Caki2 (cell line): ENCODE data around the gene IQGAP2. TPM values are rescaled to one million over a fixed set of nuclear protein-coding genes. Genes with fewer than 3 reads are reported as not detected.

Source experiments
- DNase-seq: peaks from one replicate; pipeline ENCODE4 v3.0.0-alpha.2; 2015; ENCODE audit warnings: low read depth
- in situ Hi-C: cut with HindIII; loops from 2 replicates; pipeline ENCODE4 v1.10.0; 2016; ENCODE audit warnings: low sequenced_read_pairs, low pct_unique_long_range_greater_than_20kb, mixed read lengths
- total RNA-seq: library from RNA; depleted of rRNA; stranded (reverse); fragments of >200 nt; shearing (Covaris generic); gene quantifications from 2 replicates; pipeline ENCODE4 v1.2.3, GENCODE V29; 2014; ENCODE audit warnings: low replicate concordance

The IQGAP2 gene
- total RNA-seq, 1 experiment from 2014 or later: 0.20 TPM

DNA sequence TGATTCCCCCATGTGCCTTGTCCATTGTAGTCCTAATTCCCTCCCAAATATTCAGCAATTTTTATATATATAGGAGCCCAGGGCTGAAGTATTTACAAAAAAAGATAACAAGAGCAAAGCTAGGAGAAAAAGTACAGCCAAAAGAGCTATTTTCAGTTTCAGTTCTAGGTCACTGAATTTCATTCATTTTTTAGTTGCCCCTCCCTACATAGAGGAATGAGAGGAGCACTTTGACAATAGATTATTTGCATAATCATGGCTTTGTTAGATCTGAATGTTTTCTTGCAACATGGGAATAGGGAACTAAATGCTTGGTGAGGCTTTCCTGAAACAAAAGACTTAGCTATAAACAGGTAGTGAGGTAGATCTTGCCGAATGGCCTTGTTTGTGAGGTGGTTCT, 235.4 kb downstream of the IQGAP2 start:
- in situ Hi-C loops: no loop called here
- no peak for DNase-seq

DNA sequence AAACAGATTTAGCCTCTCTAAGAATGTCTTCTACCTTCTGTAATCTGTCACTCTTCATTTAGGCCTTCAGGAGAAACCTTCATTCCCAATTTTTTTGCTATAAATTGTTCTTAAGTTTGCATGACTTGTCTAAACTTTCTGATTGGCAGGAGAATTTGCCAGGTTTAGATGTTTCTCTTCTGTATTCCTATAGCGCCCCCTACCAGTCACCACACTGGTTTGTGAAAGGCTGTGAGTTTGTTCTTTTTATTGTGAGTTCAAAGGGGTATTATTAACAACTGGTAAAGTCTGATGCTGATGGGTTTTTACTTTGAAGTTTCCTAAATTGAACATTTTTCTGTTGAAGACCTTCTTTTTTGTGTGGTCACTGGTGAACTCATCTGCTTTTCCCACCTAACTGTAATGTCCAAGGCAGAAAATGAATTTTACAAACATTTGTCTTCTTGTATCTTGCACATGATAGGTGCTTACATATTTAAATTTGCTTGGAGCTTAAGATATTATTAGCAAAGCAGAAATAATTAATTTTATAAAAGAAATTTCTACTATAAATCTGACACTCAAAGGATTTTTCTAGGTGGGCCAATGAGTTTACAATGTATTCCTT, 238.5 kb downstream of the IQGAP2 start:
- peak; percentile 51 for DNase-seq
- in situ Hi-C loops: no loop called here

DNA sequence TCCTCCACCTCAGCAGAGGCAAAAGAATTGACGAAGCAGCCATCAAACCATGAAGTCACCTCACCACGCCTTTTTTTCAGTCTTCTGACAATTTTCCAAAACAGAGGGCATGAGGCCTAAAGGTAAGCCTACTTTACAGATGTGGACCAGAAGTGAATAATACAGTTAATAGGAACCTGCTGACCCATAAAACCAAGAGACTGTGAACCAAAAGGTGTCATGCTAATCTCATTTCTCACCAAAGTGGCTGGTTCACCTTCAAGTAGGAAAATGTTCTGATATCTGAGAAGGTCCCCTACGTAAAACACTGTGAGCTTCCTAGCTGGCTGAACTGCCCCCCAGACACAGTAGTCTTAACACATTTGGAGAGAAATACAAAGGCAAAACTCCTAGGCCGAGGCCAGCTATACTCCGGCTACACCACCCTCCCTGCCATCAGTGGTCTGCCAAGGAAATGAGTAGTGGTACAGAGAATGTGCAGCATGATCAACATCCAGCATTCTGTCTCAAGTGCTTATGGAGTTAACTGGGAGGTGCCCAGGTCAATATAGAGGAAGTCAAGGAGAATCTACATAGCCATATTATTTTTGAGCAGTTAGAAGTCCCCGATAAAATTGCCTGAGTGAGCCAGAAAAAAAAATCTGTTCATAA, 239.4 kb downstream of the IQGAP2 start:
- in situ Hi-C loops: no loop called here
- DNase-seq: no peak

DNA sequence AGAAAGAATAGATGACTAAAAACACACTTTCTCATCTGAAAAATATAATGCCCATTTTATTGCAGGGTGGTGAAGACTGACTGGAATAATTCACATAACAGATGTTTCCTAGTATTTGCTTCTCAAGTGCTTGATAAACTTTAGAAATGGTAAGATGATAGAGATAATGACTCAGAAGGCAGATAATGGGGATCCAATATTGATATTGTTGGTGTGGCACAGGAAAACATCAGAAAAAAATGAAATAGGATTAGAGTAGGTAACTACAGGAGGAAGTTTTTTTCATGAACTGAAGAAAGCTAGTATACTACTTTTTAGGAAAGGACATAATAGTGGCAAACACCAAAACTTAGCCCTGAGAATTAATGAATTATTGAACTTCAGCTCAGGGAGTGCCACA, 240.3 kb downstream of the IQGAP2 start:
- DNase-seq: no peak
- in situ Hi-C loops: no loop called here

DNA sequence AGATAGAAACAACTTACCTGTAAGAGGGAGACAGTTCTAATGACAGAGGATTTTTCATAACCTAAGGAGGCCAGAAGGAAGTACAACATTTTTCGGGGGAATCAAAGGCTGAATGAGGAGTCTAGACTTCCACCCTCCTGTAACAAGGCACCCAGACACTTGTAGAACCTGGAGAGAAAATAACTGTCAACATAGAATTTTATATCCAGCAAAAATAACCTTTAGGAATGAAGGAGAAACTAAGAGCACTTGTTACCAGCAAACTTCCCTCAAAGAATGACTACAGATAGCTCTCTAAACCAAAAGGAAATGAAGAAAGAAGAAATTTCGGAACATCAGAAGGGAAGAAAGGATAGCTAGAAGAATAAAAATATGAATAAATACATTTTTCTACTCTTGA, 246.1 kb downstream of the IQGAP2 start:
- DNase-seq: no peak
- in situ Hi-C loops: no loop called here

DNA sequence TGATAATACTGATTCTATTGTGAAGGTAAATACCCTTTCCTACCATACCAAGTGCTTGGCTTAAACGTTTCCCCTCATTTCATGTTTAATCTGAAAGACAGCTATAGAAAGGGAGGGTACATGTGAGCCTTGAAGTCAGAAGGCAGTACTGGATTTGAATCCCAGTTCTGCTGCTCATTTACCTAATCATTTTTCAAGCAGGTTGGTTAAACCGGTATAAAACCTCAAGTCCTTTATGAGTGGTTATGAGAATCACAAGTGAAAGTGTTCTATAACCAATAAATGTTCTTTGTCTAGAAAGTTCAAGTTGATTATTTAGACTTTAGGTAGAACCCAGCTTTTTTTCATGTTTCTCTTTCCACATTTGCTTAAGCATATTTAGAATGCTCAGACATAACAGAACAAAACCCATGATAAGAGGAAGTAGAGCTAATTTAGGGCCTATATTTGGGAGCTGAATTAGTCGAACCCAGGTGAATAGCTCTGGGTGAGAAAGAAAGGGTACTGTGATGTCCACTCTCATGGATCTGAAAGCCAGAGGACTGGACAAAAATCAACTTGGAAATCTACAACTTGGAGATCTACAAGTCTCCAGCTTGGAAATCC, 249.8 kb downstream of the IQGAP2 start:
- DNase-seq: no peak
- in situ Hi-C loops: no loop called here

DNA sequence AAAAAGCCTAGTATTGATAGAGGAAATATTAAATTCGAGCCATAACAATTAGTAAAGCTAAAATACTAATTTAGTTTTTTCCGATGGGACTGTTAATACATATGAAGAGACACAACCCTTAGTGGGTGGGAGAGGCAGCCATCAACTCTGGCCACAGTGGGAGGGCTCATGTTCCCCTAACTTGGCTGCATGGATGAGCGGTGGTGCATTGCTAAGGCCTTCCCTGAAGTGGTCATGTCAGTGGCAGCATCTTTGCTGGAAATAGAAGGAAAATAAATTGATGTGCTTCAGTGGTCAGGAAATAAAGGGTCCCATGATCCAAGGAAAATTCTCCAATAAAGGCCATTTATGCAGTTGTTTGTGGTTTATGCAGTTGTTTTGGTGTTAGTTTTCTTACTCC, 254.0 kb downstream of the IQGAP2 start:
- in situ Hi-C loops: no loop called here
- DNase-seq: peak; percentile 19

DNA sequence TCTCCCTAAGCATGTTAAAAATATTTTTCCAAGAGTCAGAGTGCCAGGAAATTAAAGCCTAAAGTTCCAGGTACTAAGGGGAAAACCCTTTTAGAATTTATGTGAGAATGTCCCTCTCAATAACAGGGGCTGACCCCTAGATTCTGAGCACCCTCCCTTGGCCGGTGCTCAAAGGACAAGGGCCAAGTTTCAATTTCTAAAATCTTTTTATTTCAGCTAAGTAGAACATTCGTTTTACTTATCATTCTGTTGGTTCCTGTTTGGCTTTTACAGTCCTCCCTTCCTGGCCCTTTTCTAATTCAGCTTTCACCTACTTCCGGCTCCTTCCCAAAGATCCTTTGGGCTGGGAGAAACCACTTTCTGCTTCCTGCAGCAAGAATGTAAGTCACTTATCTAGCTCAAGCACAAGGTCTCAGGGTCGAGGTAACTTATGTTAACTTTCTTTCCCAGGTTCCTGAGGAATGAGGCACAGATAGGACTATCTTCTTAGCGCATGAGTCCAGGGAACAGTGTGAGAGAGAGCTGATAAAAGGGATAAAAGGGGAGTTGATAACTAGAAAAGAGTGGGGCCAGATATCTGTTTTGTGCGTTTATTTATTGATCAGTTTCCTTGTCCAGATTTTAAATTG, 254.7 kb downstream of the IQGAP2 start:
- in situ Hi-C loops: no loop called here
- no peak for DNase-seq

DNA sequence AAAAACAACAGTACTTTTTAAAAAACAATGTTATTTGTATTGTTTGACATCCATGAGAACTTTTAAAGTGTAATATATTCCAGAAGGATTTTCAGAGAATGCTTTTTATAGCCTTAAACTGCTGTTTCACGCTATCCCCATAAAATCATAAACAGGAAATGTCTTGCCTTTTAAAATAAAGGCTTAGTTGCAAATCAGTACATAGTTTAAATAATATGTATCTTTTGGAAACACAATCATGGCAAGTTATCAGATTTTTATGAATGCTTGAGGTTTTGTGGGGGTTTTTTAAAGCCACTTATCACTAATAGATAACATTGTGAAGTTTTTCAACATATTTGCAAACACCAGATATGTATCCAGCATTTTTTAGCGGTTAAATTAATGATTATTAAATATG, 257.3 kb downstream of the IQGAP2 start:
- in situ Hi-C loops: no loop called here
- DNase-seq: no peak

DNA sequence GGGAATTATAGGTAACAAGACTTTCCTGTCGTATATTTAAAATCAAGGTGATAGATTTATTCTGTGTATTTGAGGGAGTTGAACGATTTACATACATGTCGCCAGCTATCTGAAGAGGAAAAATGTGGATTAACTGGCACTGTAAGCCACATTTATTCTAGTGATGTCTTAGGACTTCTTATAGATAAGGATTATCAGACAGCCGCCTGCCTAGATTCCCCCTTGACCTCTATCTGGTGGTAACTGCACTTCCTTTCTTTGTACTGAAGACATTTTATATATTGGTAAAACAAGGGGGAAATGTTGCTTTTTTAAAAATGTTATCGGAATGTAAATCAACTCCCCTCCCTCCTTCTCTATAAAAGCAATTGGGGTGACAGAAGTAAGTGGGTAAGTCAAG, 259.4 kb downstream of the IQGAP2 start:
- no peak for DNase-seq
- in situ Hi-C loops: no loop called here

DNA sequence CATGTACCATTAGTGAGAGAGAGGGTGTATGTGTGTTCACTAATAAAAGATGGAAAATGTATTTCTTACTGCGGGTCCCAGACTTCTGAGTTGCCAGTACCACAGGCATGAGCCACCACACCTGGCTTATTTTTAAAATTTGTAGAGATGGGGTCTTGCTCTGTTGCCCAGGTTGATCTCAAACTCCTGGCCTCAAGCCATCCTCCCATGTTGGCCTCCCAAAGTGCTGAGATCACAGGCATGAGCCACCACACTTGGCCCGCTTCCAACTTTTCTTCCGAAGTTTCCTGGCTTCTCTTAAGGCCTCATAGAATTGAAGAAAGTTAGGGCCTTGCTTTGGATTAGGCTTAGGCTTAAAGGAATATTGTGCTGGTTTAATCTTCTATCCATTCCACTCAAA, 260.5 kb downstream of the IQGAP2 start:
- DNase-seq: no peak
- in situ Hi-C loops: no loop called here

DNA sequence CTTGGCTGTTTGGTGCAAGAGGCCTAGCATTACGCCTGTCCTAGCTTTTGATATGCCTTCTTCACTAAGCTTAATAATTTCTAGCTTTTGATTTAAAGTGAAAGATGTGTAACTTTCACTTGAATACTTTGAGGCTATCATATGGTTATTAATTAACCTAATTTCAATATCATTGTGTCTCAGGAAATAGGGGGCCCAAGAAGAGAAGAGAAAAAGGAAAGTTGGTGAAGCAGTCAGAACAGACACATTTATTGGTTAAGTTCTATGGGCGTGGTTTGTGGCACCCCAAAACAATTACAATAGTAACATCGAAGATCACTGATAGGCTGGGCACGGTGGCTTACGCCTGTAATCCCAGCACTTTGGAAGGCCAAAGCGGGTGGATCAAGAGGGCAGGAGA, 261.0 kb downstream of the IQGAP2 start:
- DNase-seq: no peak
- in situ Hi-C loops: no loop called here

DNA sequence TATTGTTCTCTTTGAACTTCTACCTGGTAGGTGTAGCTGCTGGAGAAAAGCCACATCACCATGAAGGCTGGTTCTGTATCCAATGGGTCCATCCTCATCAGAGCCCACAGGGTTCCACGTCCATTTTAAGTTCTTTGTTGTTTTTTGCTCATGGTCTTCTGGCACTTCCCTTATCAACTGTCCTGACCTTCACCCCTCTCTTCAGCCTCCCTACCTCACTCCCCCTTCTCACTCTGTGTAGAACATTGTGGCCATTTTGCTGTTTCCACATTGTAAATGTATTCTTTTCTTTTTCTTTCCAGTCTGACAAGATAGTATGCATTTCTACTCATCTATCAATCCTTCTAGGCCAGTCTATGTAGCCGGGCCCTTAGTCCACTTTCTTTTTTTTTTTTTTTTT, 264.4 kb downstream of the IQGAP2 start:
- in situ Hi-C loops: no loop called here

DNA sequence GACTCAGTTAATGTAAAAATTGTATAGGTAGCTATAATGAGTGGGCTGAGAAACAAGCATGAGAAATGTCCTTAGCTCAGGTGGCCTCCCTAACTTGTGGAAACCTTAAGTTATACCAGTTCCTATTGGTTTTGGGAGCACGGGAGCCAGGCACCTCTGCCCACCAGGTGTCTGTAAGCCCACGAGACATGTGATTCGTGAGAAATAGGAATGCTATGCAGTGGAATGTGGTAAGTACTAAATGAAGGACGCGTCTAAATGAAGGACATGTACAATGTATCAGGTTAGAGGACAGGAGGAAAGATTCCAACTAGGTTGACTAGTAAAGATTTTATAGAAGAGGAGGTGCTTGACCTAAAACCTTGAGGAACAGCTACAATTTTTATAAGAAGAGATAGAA, 266.2 kb downstream of the IQGAP2 start:
- DNase-seq: no peak
- in situ Hi-C loops: no loop called here

More for the DNA sequence above, 264.4 kb downstream of the IQGAP2 start:
- DNase-seq: no peak

DNA sequence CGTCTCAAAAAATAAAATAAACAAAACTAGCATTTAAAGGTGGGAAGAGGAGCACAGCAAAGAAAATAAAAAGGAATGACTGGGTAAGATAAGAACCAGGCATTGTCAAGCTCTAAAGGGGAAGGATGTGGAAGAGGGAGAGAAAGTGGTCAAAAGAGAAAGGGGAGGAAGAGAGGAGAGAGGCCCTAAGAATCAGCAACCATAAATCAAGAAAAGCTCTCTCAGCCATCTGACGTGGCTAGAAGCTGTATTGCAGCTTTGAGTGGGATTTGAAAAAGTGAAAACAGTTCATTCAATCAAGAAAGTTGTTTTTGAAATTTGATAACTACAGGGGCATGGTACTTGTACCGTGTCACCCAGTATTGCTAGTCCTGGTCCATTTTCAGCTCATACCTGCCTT, 267.4 kb downstream of the IQGAP2 start:
- in situ Hi-C loops: no loop called here
- no peak for DNase-seq

DNA sequence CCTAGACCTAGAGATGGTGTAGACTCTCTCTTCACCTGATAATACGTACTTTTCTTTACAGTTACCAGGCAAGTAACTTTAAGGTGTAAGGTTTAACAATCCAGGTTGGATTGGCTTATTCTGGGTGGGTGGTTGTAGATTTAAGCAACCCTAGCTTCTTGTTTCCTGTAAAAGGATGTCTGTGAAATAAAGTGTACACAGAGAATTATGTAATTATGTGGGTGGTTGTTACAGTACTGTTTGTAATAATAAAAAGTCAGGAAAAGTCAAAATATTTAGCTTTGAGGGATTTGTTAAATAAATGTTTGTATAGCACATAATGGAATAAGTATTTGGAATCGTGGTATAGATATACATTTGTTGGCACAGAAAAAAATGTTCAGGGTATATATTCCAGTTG, 269.2 kb downstream of the IQGAP2 start:
- in situ Hi-C loops: no loop called here
- DNase-seq: no peak

DNA sequence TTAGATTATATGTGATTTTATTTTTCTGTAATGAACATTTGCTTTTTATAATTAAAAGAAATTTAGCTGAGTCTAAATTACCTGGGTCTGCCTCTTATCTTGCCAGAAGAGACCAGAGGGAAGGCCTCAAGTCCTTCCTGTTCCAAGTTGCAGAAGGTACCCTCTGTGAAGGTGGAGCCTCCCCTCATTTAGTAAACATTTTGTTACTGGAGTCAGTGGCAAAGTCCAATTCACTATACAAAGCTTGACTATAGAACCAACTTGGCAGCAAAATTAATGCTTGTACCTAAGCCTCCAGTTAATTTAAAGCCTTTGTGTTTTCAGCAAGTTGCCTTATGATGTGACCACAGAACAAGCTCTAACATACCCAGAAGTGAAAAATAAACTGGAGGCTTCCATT, 270.0 kb downstream of the IQGAP2 start:
- in situ Hi-C loops: no loop called here
- DNase-seq: no peak

DNA sequence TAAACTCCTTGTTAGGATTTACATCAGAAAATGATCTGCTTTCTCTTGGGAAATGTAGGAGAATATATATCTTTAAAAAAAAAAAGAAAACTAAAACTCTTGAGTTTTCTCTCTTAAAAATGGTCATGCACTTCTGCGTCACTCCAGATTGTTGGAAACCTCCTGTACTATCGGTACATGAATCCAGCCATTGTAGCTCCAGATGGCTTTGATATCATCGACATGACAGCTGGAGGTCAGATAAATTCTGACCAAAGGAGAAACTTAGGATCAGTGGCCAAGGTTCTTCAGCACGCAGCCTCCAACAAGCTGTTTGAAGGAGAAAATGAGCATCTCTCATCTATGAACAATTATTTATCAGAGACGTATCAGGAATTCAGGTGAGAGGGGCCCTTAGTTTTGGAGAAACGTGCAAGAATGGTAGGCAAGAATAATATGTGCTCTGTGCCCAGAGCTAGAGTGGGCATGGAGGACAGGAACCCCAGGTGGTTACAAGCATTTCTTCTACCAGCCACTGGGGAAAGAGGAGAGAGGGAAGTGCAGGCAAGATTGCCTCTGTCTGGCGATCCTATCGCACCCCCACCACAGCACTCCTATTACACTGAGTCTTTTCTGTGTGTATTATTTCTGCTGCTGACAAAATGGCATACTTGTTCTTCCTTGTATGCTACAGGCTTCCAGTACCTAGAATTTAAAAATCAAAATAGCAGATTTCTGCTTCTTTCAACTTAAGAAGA, 271.4 kb downstream of the IQGAP2 start:
- in situ Hi-C loops: no loop called here
- no peak for DNase-seq

DNA sequence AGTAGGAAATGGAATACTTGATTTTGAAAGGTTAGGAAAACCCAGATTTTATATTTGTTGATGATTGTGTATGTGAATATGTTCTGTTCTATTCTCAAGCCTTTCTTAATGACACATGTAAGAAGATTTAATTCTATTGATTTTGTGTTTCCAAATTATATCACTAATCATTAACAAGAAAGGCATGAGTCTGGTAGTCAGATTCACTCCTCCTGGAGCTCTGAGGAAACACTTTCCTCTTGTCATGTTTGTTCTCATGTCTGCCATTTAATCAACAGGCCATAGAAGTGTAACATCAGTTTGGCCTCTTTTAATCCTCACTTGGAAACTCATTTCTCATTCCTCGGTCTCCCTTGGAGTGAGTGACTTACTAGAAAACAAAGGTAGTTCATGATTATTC, 272.3 kb downstream of the IQGAP2 start:
- no peak for DNase-seq
- in situ Hi-C loops: no loop called here
